Measurements from ENCODE around the gene PRKG1.

DNA sequence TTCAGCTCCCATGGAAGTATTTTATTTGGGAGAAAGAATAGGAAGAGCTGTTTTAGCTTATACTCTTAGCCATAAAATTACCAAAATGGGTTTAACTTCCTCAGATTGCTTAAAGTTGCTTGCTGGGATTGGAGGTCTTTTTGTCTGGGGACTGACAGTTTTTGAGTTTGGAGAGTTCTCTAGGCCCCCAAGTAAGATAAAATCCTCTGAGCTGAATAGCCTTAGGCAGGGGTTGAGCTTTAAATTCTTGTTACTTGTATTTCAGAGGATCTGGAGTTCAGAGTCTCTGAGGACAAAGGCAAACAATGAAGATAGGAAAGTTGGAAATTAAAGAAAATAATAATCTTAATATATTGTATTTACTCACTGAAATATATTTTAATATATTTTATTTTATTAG, 945.4 kb downstream of the PRKG1 start:
- TF ChIP-seq, protein P1, sequence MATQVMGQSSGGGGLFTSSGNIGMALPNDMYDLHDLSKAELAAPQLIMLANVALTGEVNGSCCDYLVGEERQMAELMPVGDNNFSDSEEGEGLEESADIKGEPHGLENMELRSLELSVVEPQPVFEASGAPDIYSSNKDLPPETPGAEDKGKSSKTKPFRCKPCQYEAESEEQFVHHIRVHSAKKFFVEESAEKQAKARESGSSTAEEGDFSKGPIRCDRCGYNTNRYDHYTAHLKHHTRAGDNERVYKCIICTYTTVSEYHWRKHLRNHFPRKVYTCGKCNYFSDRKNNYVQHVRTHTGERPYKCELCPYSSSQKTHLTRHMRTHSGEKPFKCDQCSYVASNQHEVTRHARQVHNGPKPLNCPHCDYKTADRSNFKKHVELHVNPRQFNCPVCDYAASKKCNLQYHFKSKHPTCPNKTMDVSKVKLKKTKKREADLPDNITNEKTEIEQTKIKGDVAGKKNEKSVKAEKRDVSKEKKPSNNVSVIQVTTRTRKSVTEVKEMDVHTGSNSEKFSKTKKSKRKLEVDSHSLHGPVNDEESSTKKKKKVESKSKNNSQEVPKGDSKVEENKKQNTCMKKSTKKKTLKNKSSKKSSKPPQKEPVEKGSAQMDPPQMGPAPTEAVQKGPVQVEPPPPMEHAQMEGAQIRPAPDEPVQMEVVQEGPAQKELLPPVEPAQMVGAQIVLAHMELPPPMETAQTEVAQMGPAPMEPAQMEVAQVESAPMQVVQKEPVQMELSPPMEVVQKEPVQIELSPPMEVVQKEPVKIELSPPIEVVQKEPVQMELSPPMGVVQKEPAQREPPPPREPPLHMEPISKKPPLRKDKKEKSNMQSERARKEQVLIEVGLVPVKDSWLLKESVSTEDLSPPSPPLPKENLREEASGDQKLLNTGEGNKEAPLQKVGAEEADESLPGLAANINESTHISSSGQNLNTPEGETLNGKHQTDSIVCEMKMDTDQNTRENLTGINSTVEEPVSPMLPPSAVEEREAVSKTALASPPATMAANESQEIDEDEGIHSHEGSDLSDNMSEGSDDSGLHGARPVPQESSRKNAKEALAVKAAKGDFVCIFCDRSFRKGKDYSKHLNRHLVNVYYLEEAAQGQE (IDR thresholded peaks at IDR 0.05; ENCODE audit: insufficient read depth in 1 of 2, low read depth in 2 of 2, low read length in 2 of 2), result no peak
- no peak for TF ChIP-seq SIN3A (IDR thresholded peaks at IDR 0.05; ENCODE audit: borderline replicate concordance, insufficient read depth, low read length)
- TF ChIP-seq POLR2AphosphoS5 (IDR thresholded peaks at IDR 0.05; ENCODE audit: low read depth, low read length), result no peak
- TF ChIP-seq TAF1 (IDR thresholded peaks at IDR 0.05; ENCODE audit: borderline replicate concordance, insufficient read depth, low read length), result no peak
